Upper lobe of left lung (tissue), 4 donors: ENCODE measurements around the gene PTPRM.

Experiments used
- CTCF ChIP-seq, 6 experiments: fragments of 450-650 bp in 4 of 6; fragments of 200-600 bp in 2 of 6; sonication (generic) in 2 of 6; IDR thresholded peaks; one replicate each; pipeline ENCODE4 v1.5.1; 2016 to 2019; ENCODE audit warnings: antibody characterized with exemption in 6 of 6
- POLR2AphosphoS5 ChIP-seq, 2 donors: sonication (generic); formaldehyde crosslinking; IDR thresholded peaks; one replicate each; pipeline ENCODE4 v1.5.1; 2017; ENCODE audit warnings: antibody characterized with exemption in 2 of 2

- TF ChIP-seq CTCF (IDR thresholded peaks at IDR 0.05) (no peak), POLR2AphosphoS5 (IDR thresholded peaks at IDR 0.05) (no peak)
Observed at GRCh38 chr18:8051453-8051852, 484.3 kb downstream of the PTPRM start.
